Gastroesophageal sphincter (tissue), 4 donors: ENCODE results near the gene SLC2A2. TPM values are rescaled to one million over a fixed set of nuclear protein-coding genes. Genes with fewer than 3 reads are reported as not detected.

ENCODE experiments used
- ATAC-seq: fragments of 150-250 bp; one replicate; pipeline ENCODE4 v1.9.1; 2016; ENCODE audit warnings: mild to moderate bottlenecking, moderate library complexity
- H3K27ac ChIP-seq, 4 donors: fragments of 200-600 bp; sonication (generic) in 3 of 4; 1 replicate in 3 of 4; 2 replicates in 1 of 4; pipeline ENCODE4 v1.5.1; 2016 to 2019
- H3K27me3 ChIP-seq: fragments of 200-600 bp; sonication (generic); one replicate; pipeline ENCODE4 v1.5.1; 2019
- H3K36me3 ChIP-seq, 2 donors: fragments of 200-600 bp; sonication (generic); one replicate each; pipeline ENCODE4 v1.5.1; 2019; ENCODE audit warnings: control low read depth in 1 of 2
- H3K4me1 ChIP-seq, 3 donors: fragments of 200-600 bp; sonication (generic); 1 replicate in 2 of 3; 2 replicates in 1 of 3; pipeline ENCODE4 v1.5.1; 2016 to 2019; ENCODE audit warnings: control low read depth in 2 of 3
- H3K4me3 ChIP-seq, 2 donors: fragments of 200-600 bp; sonication (generic); one replicate each; pipeline ENCODE4 v1.5.1; 2019; ENCODE audit warnings: mild to moderate bottlenecking in 1 of 2, moderate library complexity in 1 of 2
- H3K9me3 ChIP-seq, 3 donors: fragments of 200-600 bp; sonication (generic); one replicate each; pipeline ENCODE4 v1.5.1; 2017 to 2019; ENCODE audit warnings: control low read depth in 2 of 3
- EP300 ChIP-seq: sonication (generic); formaldehyde crosslinking; IDR thresholded peaks from one replicate; pipeline ENCODE4 v1.6.1; 2017; ENCODE audit warnings: antibody characterized with exemption, mild to moderate bottlenecking
- POLR2A ChIP-seq, 2 donors: fragments of 450-650 bp; IDR thresholded peaks; one replicate each; pipeline ENCODE4 v1.6.1; 2017; ENCODE audit warnings: antibody characterized with exemption in 2 of 2, mild to moderate bottlenecking in 2 of 2, moderate library complexity in 1 of 2
- POLR2AphosphoS5 ChIP-seq: sonication (generic); formaldehyde crosslinking; IDR thresholded peaks from one replicate; pipeline ENCODE4 v1.6.1; 2017; ENCODE audit warnings: antibody characterized with exemption
- WGBS, 2 donors: methylation state at CpG; one replicate each; pipeline ENCODE4 v1.1.5; 2018; ENCODE audit warnings: low coverage in 1 of 2; 5-methylcytosine and 5-hydroxymethylcytosine counted together
- total RNA-seq, 4 donors: library from RNA; depleted of rRNA; stranded (reverse); fragments of >200 nt; gene quantifications; one replicate each; pipeline ENCODE4 v1.1.0, GENCODE V29; 2016
- TF ChIP-seq, protein P1 (sequence below), 4 experiments: fragments of 200-600 bp in 2 of 4; fragments of 450-650 bp in 2 of 4; sonication (generic) in 1 of 4; IDR thresholded peaks; one replicate each; pipeline ENCODE4 v1.5.1; 2017 to 2019; ENCODE audit warnings: antibody characterized with exemption in 4 of 4, mild to moderate bottlenecking in 2 of 4, moderate library complexity in 2 of 4

The SLC2A2 gene
- total RNA-seq, 4 donors from 2014 or later = not detected

DNA sequence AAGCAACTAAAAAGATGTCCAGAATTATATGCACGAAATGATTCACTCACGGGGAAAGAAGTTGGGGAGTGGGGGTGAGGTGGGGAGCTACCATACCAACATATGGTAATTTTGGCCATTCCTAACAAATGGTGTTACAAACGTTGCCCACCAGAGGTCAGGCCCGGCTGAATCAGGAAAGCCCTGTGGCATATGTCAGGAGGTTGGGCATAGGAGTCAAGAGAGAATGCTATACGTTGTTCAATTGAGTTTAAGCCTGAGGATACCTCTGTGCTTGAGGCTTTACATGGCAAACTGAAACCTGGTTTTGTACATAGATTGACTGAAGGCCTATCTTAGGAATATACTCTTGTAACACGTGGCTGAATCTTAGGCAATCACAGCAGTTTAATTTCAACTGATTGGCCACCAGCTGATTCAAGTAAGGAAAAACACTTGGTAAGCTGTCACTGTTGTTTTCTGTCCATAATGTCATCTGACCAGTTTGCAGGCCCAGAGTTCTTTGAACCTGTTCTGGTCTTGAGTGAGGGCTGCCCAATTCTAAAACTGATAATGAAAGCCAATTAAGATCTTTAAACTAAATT is 23.4 kb upstream of the SLC2A2 start:
- no peak for ATAC-seq
- Histone ChIP-seq H3K9me3 (no peaks in the 10 kb centered on the region), H3K36me3 (no peaks in the 10 kb centered on the region), H3K4me1 (no peaks in the 10 kb centered on the region), H3K4me3 (no peak overlapping the region), H3K27ac (no peak overlapping the region), H3K27me3 (no peaks in the 10 kb centered on the region)
- TF ChIP-seq, protein P1, sequence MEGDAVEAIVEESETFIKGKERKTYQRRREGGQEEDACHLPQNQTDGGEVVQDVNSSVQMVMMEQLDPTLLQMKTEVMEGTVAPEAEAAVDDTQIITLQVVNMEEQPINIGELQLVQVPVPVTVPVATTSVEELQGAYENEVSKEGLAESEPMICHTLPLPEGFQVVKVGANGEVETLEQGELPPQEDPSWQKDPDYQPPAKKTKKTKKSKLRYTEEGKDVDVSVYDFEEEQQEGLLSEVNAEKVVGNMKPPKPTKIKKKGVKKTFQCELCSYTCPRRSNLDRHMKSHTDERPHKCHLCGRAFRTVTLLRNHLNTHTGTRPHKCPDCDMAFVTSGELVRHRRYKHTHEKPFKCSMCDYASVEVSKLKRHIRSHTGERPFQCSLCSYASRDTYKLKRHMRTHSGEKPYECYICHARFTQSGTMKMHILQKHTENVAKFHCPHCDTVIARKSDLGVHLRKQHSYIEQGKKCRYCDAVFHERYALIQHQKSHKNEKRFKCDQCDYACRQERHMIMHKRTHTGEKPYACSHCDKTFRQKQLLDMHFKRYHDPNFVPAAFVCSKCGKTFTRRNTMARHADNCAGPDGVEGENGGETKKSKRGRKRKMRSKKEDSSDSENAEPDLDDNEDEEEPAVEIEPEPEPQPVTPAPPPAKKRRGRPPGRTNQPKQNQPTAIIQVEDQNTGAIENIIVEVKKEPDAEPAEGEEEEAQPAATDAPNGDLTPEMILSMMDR (IDR thresholded peaks at IDR 0.05) = peak; percentile 28 to 69 (median 49)
- no peak for TF ChIP-seq POLR2A (IDR thresholded peaks at IDR 0.05)
- WGBS, 2 donors = 19 to 50% methylated on average over 3 to 6 of the region's 6 CpGs

DNA sequence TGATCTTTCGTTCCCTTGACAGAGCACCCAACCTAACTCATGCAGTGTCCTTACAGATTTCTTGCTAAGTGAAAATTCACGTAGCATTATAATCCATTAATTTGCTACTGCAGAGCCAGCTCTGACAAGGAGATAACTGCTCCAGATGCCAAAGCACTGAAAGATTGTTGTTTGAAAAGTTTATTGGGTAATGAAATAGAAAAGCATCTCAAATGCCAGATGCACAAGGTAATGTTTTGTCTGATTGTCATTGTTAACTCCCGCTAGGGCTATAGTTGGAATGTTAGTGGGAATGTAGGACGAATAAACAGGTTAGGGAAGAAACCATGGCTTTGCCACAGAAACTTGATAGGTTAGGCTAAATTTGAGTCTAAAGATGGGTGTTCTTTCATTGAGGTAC is 20.2 kb upstream of the SLC2A2 start:
- no peak for TF ChIP-seq POLR2AphosphoS5
- TF ChIP-seq EP300 = no peak
- no peak for TF ChIP-seq POLR2A (IDR thresholded peaks at IDR 0.05)
- TF ChIP-seq, protein P1 (IDR thresholded peaks at IDR 0.05) = no peak
- H3K4me3 ChIP-seq = no peak overlapping the region
- no peaks in the 10 kb centered on the region for H3K4me1 ChIP-seq
- no peaks in the 10 kb centered on the region for H3K36me3 ChIP-seq
- 67 to 70% methylated on average over 4 of the region's 4 CpGs for WGBS, 2 donors
- ATAC-seq = no peak
- H3K27ac ChIP-seq = no peak overlapping the region
- no peaks in the 10 kb centered on the region for H3K9me3 ChIP-seq
- H3K27me3 ChIP-seq = no peaks in the 10 kb centered on the region

DNA sequence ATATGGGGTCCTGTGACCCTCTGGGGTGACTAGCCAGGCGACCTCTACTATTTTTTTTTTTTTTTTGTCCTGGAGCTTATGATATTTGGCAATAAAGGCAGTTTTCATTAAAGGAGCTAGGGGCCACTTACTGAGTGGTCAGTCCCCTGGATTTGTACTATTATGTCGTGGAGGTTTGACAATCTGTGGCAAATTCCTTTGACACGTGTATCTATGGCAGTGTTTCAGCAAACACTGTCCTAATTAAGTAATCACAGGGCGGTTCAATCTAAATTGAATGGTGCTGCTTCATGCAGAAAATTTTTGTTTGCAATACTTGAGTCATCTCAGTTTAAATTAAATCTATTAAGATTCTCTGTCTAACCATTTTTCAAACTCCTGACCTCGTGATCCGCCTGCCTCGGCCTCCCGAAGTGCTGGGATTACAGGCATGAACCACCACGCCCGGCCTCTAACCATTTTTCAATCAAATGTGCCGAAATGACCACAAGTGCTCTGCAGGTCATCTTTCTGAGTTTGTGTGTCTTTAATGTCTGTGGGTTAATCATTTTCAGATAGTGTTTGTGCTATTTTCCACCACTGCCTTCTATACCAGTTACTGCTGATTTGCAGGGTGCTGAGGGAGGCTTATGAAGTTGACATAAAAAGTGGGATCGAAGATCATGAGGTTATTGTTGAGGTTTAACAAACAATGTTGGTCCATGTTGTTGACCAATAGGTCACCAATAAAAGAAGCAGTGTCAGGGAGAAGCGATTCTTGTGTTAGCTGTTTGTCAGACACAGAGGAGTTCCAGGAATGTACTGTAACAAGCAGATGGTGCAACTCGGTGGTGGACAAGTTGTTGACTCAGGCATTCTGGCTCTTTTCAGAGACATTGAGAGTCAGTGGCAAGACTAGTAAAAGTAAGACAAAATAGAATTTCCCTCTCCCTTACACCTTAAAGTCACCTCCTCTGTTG is 18.6 kb upstream of the SLC2A2 start:
- H3K4me1 ChIP-seq = no peaks in the 10 kb centered on the region
- no peaks in the 10 kb centered on the region for H3K9me3 ChIP-seq
- H3K27ac ChIP-seq = no peak overlapping the region
- WGBS, 2 donors = 76 to 86% methylated on average over 7 to 8 of the region's 14 CpGs
- H3K36me3 ChIP-seq = no peaks in the 10 kb centered on the region
- ATAC-seq = peak; percentile 53
- no peaks in the 10 kb centered on the region for H3K27me3 ChIP-seq
- no peak overlapping the region for H3K4me3 ChIP-seq
- TF ChIP-seq POLR2AphosphoS5 = no peak
- TF ChIP-seq POLR2A (IDR thresholded peaks at IDR 0.05) = no peak
- TF ChIP-seq, protein P1 (IDR thresholded peaks at IDR 0.05) = no peak
- no peak for TF ChIP-seq EP300

DNA sequence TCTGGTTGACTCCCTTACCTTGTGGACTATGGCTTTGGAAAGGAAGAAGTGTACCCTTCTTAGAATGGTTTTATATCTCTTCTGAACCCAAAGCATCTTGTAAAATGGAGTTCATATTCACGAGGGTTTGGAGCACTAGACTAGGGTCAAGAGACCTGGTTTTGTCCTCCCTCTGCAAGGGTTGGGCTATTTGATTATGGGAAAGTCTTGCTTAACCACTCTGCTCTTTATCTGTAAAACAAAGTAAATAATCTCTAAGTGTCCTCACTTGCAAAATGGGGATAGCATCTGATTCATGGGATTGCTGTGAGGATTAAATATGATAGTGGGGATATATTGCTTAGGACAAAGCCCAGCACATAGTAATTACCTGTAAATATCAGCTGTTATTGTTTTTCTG is 17.9 kb upstream of the SLC2A2 start:
- H3K4me3 ChIP-seq = no peak overlapping the region
- no peaks in the 10 kb centered on the region for H3K9me3 ChIP-seq
- no peaks in the 10 kb centered on the region for H3K27me3 ChIP-seq
- no peak for ATAC-seq
- no peak overlapping the region for H3K27ac ChIP-seq
- H3K36me3 ChIP-seq = no peaks in the 10 kb centered on the region
- TF ChIP-seq POLR2AphosphoS5 (no peak), EP300 (no peak), POLR2A (IDR thresholded peaks at IDR 0.05) (no peak)
- TF ChIP-seq, protein P1 (IDR thresholded peaks at IDR 0.05) = no peak
- whole genome bisulfite sequencing, 2 donors = 0% methylated on average over 1 of the region's 1 CpG; no CpG with 5 or more reads in 1 of the 2 donors
- H3K4me1 ChIP-seq = no peaks in the 10 kb centered on the region
